Suprapubic skin (tissue), 4 donors: Measurements from ENCODE around the gene ZXDB. TPM values are rescaled to one million over a fixed set of nuclear protein-coding genes. Genes with fewer than 3 reads are reported as not detected.
A peak's percentile ranks its signal among the peaks of the same experiment; 100 is the strongest.
"Not testable (repeated sequence)": the region's sequence is repeated elsewhere in the genome, so short reads cannot be mapped to it uniquely, and the experiment has no call there.

Source experiments
- DNase-seq, 2 donors: peaks; one replicate each; pipeline ENCODE4 v3.0.0-alpha.2; 2019; ENCODE audit warnings: low spot score in 2 of 2
- H3K27ac ChIP-seq: fragments of 200-600 bp; sonication (generic); one replicate; pipeline ENCODE4 v1.5.1; 2019
- H3K27me3 ChIP-seq: fragments of 200-600 bp; sonication (generic); one replicate; pipeline ENCODE4 v1.5.1; 2019
- H3K36me3 ChIP-seq: fragments of 200-600 bp; sonication (generic); one replicate; pipeline ENCODE4 v1.5.1; 2019
- H3K4me1 ChIP-seq: fragments of 200-600 bp; sonication (generic); one replicate; pipeline ENCODE4 v1.5.1; 2019
- H3K4me3 ChIP-seq: fragments of 200-600 bp; sonication (generic); one replicate; pipeline ENCODE4 v1.5.1; 2019; ENCODE audit warnings: mild to moderate bottlenecking
- H3K9me3 ChIP-seq: fragments of 200-600 bp; sonication (generic); one replicate; pipeline ENCODE4 v1.5.1; 2019
- EP300 ChIP-seq: sonication (generic); formaldehyde crosslinking; IDR thresholded peaks from one replicate; pipeline ENCODE4 v1.6.1; 2017; ENCODE audit warnings: antibody characterized with exemption
- POLR2A ChIP-seq, 2 donors: fragments of 450-650 bp; IDR thresholded peaks; one replicate each; pipeline ENCODE4 v1.6.1; 2017; ENCODE audit warnings: antibody characterized with exemption in 2 of 2, mild to moderate bottlenecking in 2 of 2, moderate library complexity in 2 of 2
- POLR2AphosphoS5 ChIP-seq, 3 donors: sonication (generic); formaldehyde crosslinking; IDR thresholded peaks; one replicate each; pipeline ENCODE4 v1.6.1; 2017; ENCODE audit warnings: antibody characterized with exemption in 3 of 3
- WGBS: methylation state at CpG from one replicate; pipeline ENCODE4 v1.1.5; 2018; 5-methylcytosine and 5-hydroxymethylcytosine counted together
- total RNA-seq, 4 donors: library from RNA; depleted of rRNA; stranded (reverse); fragments of >200 nt; gene quantifications; one replicate each; pipeline ENCODE4 v1.1.0, GENCODE V29; 2016
- TF ChIP-seq, protein P1 (sequence below), 2 donors: fragments of 200-600 bp in 1 of 2; fragments of 450-650 bp in 1 of 2; sonication (generic) in 1 of 2; IDR thresholded peaks; one replicate each; pipeline ENCODE4 v1.5.1; 2016 to 2019; ENCODE audit warnings: antibody characterized with exemption in 2 of 2, mild to moderate bottlenecking in 1 of 2, moderate library complexity in 1 of 2

ZXDB gene
- total RNA-seq, 4 donors from 2014 or later, result 17.5 to 26.1 (median 21.4) TPM

DNA sequence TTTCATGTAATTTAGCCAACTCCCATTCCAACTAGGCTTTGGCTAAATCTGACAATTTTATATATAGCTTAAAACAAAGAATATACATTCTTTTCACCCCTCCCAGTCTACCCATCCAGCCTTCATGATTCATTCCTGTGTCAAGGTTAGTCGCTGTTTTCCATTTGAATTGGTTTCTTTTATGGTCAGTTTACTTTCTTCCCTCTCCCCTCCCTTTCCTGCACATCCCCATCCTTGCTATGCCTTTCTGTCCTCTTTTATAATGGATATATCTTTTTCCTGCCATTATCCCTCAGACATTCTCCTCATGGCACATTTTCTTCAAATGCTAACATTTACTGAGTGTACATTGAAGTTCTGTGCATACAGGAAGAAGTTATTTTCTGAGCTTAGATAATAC, 4.7 kb downstream of the ZXDB start:
- peaks cover 22% of the 10 kb centered on the region for H3K4me1 ChIP-seq
- H3K27ac ChIP-seq, result no peak overlapping the region
- H3K27me3 ChIP-seq, result no peaks in the 10 kb centered on the region
- DNase-seq, result no peak
- H3K4me3 ChIP-seq, result peak overlapping the region; percentile 22
- WGBS, result 16% methylated on average over 1 of the region's 1 CpG
- TF ChIP-seq POLR2AphosphoS5 (IDR thresholded peaks at IDR 0.05), result no peak
- TF ChIP-seq POLR2A (IDR thresholded peaks at IDR 0.05), result no peak
- TF ChIP-seq, protein P1, sequence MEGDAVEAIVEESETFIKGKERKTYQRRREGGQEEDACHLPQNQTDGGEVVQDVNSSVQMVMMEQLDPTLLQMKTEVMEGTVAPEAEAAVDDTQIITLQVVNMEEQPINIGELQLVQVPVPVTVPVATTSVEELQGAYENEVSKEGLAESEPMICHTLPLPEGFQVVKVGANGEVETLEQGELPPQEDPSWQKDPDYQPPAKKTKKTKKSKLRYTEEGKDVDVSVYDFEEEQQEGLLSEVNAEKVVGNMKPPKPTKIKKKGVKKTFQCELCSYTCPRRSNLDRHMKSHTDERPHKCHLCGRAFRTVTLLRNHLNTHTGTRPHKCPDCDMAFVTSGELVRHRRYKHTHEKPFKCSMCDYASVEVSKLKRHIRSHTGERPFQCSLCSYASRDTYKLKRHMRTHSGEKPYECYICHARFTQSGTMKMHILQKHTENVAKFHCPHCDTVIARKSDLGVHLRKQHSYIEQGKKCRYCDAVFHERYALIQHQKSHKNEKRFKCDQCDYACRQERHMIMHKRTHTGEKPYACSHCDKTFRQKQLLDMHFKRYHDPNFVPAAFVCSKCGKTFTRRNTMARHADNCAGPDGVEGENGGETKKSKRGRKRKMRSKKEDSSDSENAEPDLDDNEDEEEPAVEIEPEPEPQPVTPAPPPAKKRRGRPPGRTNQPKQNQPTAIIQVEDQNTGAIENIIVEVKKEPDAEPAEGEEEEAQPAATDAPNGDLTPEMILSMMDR (IDR thresholded peaks at IDR 0.05), result no peak
- no peak for TF ChIP-seq EP300
- no peaks in the 10 kb centered on the region for H3K36me3 ChIP-seq
- H3K9me3 ChIP-seq, result no peaks in the 10 kb centered on the region

DNA sequence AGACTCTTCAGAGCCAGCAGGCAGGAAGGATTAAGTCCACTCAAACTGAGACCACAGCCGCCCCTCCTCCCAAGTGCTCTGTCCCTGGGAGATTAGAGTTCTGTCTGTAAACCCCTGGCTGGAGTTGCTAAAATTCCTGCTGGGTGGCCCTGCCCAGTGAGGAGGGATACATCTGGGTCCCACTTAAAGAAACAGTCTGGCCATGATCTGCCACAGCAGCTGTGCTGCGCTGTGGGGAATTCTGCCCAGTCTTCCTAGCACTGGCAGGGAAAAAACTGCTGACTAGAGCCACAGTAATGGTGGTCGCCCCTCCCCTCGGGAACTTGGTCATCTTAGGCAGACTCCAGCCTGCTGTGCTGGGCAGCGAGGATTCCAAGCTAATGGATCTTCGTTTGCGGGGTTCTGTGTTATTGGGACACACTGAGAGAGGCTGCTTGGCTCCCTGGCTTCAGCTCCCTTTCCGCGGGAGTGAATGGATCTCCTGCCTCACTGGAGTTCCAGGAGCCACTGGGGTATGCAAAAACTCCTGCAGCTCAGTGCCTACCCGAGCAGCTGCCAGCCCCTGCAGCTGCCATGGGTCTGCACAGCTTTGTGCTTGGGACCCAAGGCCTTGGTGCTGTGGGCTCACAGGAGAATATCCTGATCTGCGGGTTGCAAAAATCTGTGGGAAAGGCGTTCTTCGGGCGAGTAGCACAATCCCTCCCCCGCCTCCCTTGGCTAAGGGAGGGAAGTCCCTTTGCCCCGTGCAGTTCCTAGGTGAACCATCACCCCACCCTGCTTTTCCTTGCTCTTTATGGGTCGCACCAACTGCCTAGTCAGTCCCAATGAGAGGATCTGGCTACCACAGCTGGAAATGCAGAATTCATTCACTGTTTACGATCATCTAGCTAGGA, 15.7 kb downstream of the ZXDB start:
- H3K4me1 ChIP-seq, result no peaks in the 10 kb centered on the region
- H3K36me3 ChIP-seq, result no peaks in the 10 kb centered on the region
- H3K9me3 ChIP-seq, result no peaks in the 10 kb centered on the region
- no peak overlapping the region for H3K27ac ChIP-seq
- no peak overlapping the region for H3K4me3 ChIP-seq
- WGBS, result 67% methylated on average over 13 of the region's 18 CpGs
- no peak for TF ChIP-seq EP300
- DNase-seq, result no peak
- H3K27me3 ChIP-seq, result no peaks in the 10 kb centered on the region

DNA sequence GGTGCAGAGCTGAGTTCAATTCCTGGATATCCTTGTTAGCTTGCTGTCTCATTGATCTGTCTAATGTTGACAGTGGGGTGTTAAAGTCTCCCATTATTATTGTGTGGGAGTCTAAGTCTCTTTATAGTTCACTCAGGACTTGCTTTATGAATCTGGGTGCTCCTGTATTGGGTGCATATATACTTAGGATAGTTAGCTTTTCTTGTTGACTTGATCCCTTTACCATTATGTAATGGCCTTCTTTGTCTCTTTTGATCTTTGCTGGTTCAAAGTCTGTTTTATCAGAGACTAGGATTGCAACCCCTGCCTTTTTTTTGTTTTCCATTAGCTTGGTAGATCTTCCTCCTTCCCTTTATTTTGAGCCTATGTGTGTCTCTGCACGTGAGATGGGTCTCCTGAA, 21.5 kb downstream of the ZXDB start:
- not testable (repeated sequence) for H3K4me1 ChIP-seq, H3K36me3 ChIP-seq, H3K4me3 ChIP-seq, H3K27me3 ChIP-seq, DNase-seq, H3K27ac ChIP-seq, H3K9me3 ChIP-seq
- WGBS, result 41% methylated on average over 1 of the region's 1 CpG

DNA sequence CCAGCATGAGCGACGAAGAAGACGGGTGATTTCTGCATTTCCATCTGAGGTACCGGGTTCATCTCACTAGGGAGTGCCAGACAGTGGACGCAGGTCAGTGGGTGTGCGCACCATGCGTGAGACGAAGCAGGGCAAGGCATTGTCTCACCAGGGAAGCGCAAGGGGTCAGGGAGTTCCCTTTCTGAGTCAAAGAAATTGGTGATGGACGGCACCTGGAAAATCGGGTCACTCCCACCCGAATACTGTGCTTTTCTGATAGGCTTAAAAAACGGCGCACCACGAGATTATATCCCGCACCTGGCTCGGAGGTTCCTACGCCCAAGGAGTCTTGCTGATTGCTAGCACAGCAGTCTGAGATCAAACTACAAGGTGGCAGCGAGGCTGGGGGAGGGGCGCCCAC, 37.6 kb downstream of the ZXDB start:
- not testable (repeated sequence) for H3K27ac ChIP-seq, H3K4me1 ChIP-seq, H3K9me3 ChIP-seq, H3K4me3 ChIP-seq, H3K27me3 ChIP-seq, DNase-seq, H3K36me3 ChIP-seq
- 95% methylated on average over 18 of the region's 20 CpGs for WGBS

DNA sequence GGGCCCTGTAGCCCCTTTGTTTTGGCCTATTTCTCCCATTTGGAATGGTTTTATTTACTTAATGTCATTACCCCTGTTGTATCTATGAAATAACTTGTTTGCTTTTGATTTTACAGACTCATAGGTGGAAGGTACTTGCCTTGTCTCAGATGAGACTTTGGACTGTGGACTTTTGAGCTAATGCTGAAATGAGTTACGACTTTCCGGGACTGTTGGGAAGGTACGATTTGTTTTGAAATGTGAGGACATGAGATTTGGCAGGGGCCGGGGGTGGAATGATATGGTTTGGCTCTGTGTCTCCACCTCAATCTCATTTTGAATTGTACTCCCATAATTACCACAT, 48.8 kb downstream of the ZXDB start:
- no peak for TF ChIP-seq EP300
- TF ChIP-seq POLR2A (IDR thresholded peaks at IDR 0.05), result no peak
- TF ChIP-seq POLR2AphosphoS5 (IDR thresholded peaks at IDR 0.05), result no peak
- TF ChIP-seq, protein P1 (IDR thresholded peaks at IDR 0.05), result no peak
- DNase-seq, result no peak
- H3K4me3 ChIP-seq, result no peak overlapping the region
- no peaks in the 10 kb centered on the region for H3K27me3 ChIP-seq
- H3K36me3 ChIP-seq, result no peaks in the 10 kb centered on the region
- no peaks in the 10 kb centered on the region for H3K4me1 ChIP-seq
- WGBS, result 89% methylated on average over 4 of the region's 4 CpGs
- H3K27ac ChIP-seq, result no peak overlapping the region
- H3K9me3 ChIP-seq, result no peaks in the 10 kb centered on the region

DNA sequence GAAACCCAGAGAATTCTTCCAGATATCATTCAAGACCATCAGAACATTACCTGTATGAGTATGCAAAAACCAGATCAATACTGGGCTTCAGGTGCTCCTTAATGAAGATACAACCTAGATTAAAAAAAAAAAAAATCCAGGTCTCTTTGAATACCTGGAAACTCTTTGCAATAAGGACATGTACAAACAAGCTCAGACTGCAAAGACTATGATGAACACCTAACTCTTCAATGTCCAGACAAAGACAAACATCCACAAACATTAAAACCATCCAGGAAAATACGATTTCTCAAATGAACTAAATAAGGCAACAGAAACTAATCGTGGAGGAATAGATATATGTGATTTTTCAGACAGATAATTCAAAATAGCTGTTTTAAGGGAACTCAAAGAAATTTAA, 49.5 kb downstream of the ZXDB start:
- H3K9me3 ChIP-seq, result no peaks in the 10 kb centered on the region
- no peaks in the 10 kb centered on the region for H3K27me3 ChIP-seq
- no peaks in the 10 kb centered on the region for H3K4me1 ChIP-seq
- no peaks in the 10 kb centered on the region for H3K36me3 ChIP-seq
- H3K4me3 ChIP-seq, result no peak overlapping the region
- WGBS, result 54% methylated on average over 2 of the region's 2 CpGs
- no peak for TF ChIP-seq POLR2A (IDR thresholded peaks at IDR 0.05)
- no peak for TF ChIP-seq POLR2AphosphoS5 (IDR thresholded peaks at IDR 0.05)
- TF ChIP-seq, protein P1 (IDR thresholded peaks at IDR 0.05), result no peak
- no peak for TF ChIP-seq EP300
- no peak for DNase-seq
- H3K27ac ChIP-seq, result no peak overlapping the region

DNA sequence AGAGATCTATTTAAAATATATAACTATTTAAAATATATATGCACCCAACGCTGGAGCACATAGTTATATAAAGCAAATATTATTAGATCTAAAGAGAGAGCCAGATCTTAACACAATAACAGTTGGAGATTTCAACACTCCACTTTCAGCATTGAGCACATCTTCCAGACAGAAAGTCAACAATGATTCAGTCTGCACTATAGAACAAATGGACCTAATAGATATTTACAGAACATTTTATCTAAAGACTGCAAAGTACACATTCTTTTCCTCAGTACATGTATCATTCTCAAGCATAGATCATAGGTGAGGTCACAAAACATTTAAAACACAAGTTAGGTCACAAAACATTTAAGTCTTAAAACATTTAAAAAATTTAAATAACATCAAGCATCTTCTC, 51.9 kb downstream of the ZXDB start:
- 67% methylated on average over 1 of the region's 1 CpG for WGBS

More for the DNA sequence above, 51.9 kb downstream of the ZXDB start:
- TF ChIP-seq, protein P1 (IDR thresholded peaks at IDR 0.05), result no peak
- no peak for TF ChIP-seq POLR2A (IDR thresholded peaks at IDR 0.05)
- no peak for TF ChIP-seq POLR2AphosphoS5 (IDR thresholded peaks at IDR 0.05)
- no peak for TF ChIP-seq EP300
- DNase-seq, result no peak
- no peaks in the 10 kb centered on the region for H3K36me3 ChIP-seq
- no peaks in the 10 kb centered on the region for H3K9me3 ChIP-seq
- H3K27me3 ChIP-seq, result no peaks in the 10 kb centered on the region
- H3K4me3 ChIP-seq, result no peak overlapping the region
- H3K4me1 ChIP-seq, result no peaks in the 10 kb centered on the region
- H3K27ac ChIP-seq, result no peak overlapping the region
